Testis (tissue), 3 donors: ENCODE measurements around the gene ARL2BP. TPM values are rescaled to one million over a fixed set of nuclear protein-coding genes. Genes with fewer than 3 reads are reported as not detected.

ENCODE experiments used
- DNase-seq: peaks from one replicate; pipeline ENCODE4 v3.0.0-alpha.2; 2019
- H3K27ac ChIP-seq, 2 donors: fragments of 200-600 bp; sonication (generic); one replicate each; pipeline ENCODE4 v1.5.1; 2019
- H3K27me3 ChIP-seq: fragments of 200-600 bp; sonication (generic); one replicate; pipeline ENCODE4 v1.5.1; 2019
- H3K36me3 ChIP-seq: fragments of 200-600 bp; sonication (generic); one replicate; pipeline ENCODE4 v1.5.1; 2017; ENCODE audit warnings: low read depth; ENCODE audit errors: missing control alignments
- H3K4me1 ChIP-seq: fragments of 200-600 bp; sonication (generic); one replicate; pipeline ENCODE4 v1.5.1; 2019
- H3K4me3 ChIP-seq, 2 donors: fragments of 200-600 bp; sonication (generic); one replicate each; pipeline ENCODE4 v1.5.1; 2017 to 2019
- H3K9me3 ChIP-seq: fragments of 200-600 bp; sonication (generic); one replicate; pipeline ENCODE4 v1.5.1; 2017
- POLR2A ChIP-seq: fragments of 450-650 bp; IDR thresholded peaks from one replicate; pipeline ENCODE4 v1.6.1; 2017; ENCODE audit warnings: antibody characterized with exemption, mild to moderate bottlenecking, moderate library complexity
- WGBS, 2 donors: methylation state at CpG; one replicate each; pipeline ENCODE4 v1.1.5; 2018; 5-methylcytosine and 5-hydroxymethylcytosine counted together
- intact Hi-C: fragments of 100-400 bp; cut with DNase I; formaldehyde crosslinking; loops from one replicate; pipeline ENCODE4 v1.15.1; 2023; ENCODE audit warnings: low total_unique reads
- polyA plus RNA-seq: library from polyadenylated mRNA; stranded (reverse); fragments of 350-450 nt; fragmentation: Illumina TruSeq; extraction: RNeasy Lipid Tissue Mini Kit (QIAGEN cat#74804); gene quantifications from one replicate; pipeline ENCODE4 v1.2.3, GENCODE V29; 2014; ENCODE audit warnings: low read depth, low replicate concordance; ENCODE audit not compliant: insufficient read depth
- total RNA-seq, 2 donors: library from RNA; depleted of rRNA; stranded (reverse); fragments of >200 nt; gene quantifications; one replicate each; pipeline ENCODE4 v1.2.3, GENCODE V29; 2016
- TF ChIP-seq, protein P1 (sequence below), 3 experiments: fragments of 450-650 bp in 2 of 3; fragments of 200-600 bp in 1 of 3; sonication (generic) in 1 of 3; IDR thresholded peaks; one replicate each; pipeline ENCODE4 v1.5.1; 2016 to 2019; ENCODE audit warnings: antibody characterized with exemption in 3 of 3, mild to moderate bottlenecking in 2 of 3, moderate library complexity in 1 of 3

ARL2BP gene
- total and polyA plus RNA-seq, 3 donors from 2014 or later: 88.8 to 128 (median 92.4) TPM

DNA sequence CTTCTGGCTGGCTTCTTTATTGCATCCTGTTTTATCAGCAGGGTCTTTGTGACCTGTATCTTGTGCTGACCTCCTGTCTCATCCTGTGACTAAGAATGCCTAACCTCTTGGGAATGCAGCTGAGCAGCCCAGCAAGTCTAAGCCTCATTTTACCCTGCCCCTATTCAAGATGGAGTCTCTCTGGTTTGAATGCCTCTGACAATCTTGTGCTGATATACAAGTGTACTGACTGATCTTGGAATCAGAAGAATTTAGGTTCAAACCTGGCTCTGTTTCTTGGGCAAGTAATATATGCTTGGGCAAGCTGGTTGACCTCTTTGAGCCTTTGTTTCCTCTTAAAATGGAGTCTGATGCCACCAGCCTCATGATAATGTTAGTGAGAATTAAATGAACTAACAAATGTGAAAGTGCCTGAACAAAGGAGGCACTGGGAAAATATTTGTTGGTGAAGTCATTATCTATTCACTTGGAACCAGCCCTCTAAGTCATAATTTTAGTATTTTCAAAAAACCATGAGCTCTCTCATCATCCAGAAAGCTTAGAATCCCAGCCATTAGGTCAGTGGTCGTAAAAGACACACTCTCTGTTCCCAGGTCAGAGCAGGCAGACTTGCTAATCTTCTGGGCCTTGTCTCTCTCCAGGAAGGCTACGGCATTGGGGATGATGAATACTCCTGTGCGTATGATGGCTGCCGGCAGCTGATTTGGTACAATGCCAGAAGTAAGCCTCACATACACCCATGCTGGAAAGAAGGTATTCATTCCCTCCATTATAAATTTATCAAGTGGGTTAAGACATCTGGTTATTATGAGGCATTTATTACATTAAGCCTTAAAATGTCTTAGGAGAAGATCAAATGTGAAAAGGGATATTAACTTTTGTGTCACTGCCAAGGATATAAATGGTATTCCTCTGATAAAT, 18.1 kb upstream of the ARL2BP start:
- Histone ChIP-seq H3K9me3 (no peaks in the 10 kb centered on the region), H3K27ac (no peak overlapping the region), H3K27me3 (no peaks in the 10 kb centered on the region), H3K36me3 (no peaks in the 10 kb centered on the region), H3K4me1 (no peaks in the 10 kb centered on the region), H3K4me3 (no peak overlapping the region)
- 80 to 95% methylated on average over 4 of the region's 4 CpGs for WGBS, 2 donors
- no peak for DNase-seq
- TF ChIP-seq, protein P1, sequence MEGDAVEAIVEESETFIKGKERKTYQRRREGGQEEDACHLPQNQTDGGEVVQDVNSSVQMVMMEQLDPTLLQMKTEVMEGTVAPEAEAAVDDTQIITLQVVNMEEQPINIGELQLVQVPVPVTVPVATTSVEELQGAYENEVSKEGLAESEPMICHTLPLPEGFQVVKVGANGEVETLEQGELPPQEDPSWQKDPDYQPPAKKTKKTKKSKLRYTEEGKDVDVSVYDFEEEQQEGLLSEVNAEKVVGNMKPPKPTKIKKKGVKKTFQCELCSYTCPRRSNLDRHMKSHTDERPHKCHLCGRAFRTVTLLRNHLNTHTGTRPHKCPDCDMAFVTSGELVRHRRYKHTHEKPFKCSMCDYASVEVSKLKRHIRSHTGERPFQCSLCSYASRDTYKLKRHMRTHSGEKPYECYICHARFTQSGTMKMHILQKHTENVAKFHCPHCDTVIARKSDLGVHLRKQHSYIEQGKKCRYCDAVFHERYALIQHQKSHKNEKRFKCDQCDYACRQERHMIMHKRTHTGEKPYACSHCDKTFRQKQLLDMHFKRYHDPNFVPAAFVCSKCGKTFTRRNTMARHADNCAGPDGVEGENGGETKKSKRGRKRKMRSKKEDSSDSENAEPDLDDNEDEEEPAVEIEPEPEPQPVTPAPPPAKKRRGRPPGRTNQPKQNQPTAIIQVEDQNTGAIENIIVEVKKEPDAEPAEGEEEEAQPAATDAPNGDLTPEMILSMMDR (IDR thresholded peaks at IDR 0.05): no peak
- no peak for TF ChIP-seq POLR2A
- intact Hi-C loops: no loop called here

DNA sequence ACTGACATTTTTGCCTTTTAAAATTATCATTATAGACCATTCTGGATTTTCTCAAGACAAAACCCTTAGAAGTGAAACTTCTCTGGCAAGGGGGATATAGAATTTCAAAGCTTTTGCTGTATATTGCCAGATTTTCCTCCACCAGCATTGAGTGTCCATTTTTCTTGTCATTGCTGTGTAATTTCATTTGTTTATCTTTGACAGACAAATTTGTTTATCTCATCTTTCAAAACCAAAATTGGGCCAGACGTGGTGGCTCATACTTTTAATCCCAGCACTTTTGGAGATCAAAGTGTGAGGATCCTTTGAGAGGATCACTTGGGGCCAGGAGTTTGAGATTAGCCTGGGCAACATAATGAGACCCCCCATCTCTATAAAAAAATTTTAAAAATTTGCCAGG, 16.0 kb upstream of the ARL2BP start:
- 82 to 94% methylated on average over 1 of the region's 1 CpG for WGBS, 2 donors
- Histone ChIP-seq H3K4me3 (no peak overlapping the region), H3K4me1 (no peaks in the 10 kb centered on the region), H3K27ac (no peak overlapping the region), H3K9me3 (no peaks in the 10 kb centered on the region), H3K36me3 (no peaks in the 10 kb centered on the region), H3K27me3 (no peaks in the 10 kb centered on the region)
- no peak for DNase-seq
- TF ChIP-seq, protein P1 (IDR thresholded peaks at IDR 0.05): no peak
- TF ChIP-seq POLR2A: no peak
- intact Hi-C loops: no loop called here

DNA sequence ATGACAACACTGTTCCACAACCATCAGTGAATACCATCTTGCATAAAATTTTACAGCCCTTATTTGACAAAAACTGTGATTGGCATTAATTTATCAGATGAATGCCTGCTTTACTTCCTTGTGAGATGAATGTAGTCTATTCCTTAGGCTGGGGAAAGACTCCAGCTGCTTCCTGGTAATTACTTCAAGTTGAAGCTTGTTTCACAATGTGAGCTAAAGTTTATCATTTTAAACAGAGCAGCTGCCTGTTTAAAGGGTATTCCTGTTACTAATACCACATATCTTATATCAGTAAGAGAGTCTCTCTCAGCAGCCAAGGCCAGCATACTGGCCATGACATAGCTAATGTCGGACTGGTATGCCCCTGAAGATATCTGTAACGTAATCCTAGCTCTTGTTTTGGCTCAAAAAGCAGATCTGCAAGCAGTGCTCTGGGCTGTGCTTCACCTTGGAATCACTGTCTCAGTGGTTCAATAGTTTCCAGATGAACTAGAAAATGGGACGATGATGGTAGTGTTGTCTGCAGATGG, 13.2 kb upstream of the ARL2BP start:
- Histone ChIP-seq H3K27me3 (no peaks in the 10 kb centered on the region), H3K4me3 (no peak overlapping the region), H3K27ac (no peak overlapping the region), H3K36me3 (peaks cover 4% of the 10 kb centered on the region), H3K9me3 (no peaks in the 10 kb centered on the region), H3K4me1 (no peaks in the 10 kb centered on the region)
- WGBS, 2 donors: 62 to 91% methylated on average over 3 of the region's 3 CpGs
- no peak for TF ChIP-seq POLR2A
- TF ChIP-seq, protein P1 (IDR thresholded peaks at IDR 0.05): no peak
- intact Hi-C loops: no loop called here
- no peak for DNase-seq

DNA sequence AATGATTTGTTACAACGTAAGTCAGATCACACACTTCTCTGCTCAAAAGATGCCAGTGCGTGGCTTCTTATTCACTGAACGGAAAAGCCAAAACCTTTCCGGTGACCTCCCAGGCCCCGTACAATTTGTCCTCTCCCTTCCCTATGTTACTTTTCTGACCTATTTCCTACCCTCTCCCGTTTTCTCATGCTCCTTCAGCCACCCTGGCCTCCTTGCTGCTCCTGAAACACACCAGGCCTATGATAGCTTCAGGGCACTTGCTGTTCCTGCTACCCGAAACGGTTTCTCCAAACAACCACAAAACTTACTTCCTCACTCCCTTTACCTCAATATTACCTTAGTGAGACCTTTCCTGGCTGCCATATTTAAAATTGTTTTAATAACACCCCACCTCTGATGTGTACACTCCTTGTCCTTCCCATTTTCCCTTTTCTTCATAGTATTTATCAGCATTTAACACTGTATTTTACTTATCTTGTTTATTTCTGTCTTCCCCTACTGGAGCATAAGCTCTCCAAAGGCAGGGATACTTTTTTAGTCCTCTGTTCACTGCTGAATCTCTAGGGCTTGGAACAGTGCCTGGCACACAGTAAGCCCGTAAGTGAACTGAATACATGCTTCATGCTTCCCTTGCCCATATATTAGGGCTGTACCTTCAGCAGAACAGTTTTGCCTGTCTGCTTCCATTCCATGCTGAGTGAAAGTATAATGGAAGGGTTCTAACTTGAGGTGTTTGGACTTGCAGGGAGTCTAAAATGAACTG, 10.9 kb upstream of the ARL2BP start:
- H3K4me3 ChIP-seq: no peak overlapping the region
- 71 to 76% methylated on average over 9 of the region's 9 CpGs for WGBS, 2 donors
- intact Hi-C loops: no loop called here
- DNase-seq: no peak
- peaks cover 4% of the 10 kb centered on the region for H3K36me3 ChIP-seq
- no peak overlapping the region for H3K27ac ChIP-seq
- no peaks in the 10 kb centered on the region for H3K27me3 ChIP-seq
- no peak for TF ChIP-seq POLR2A
- TF ChIP-seq, protein P1 (IDR thresholded peaks at IDR 0.05): no peak
- no peaks in the 10 kb centered on the region for H3K9me3 ChIP-seq
- no peaks in the 10 kb centered on the region for H3K4me1 ChIP-seq
